GM23338 (cell line): Measurements from ENCODE around the gene ASTL. TPM values are rescaled to one million over a fixed set of nuclear protein-coding genes. Genes with fewer than 3 reads are reported as not detected.

ENCODE experiments used
- ATAC-seq: fragments of 200-7000 bp; cut with Tn5 transposase; 3 replicates; pipeline ENCODE4 v1.9.1; 2020
- DNase-seq: peaks from one replicate; pipeline ENCODE4 v3.0.0-alpha.2; 2015; ENCODE audit warnings: low spot score
- H2AFZ ChIP-seq: fragments of 200-600 bp; sonication (generic); 2 replicates; pipeline ENCODE4 v1.8.0; 2016; ENCODE audit warnings: antibody characterized with exemption, mild to moderate bottlenecking, moderate library complexity
- H3F3A ChIP-seq: fragments of 200-600 bp; sonication (generic); replicated peaks from 2 replicates; pipeline ENCODE4 v1.8.0; 2017; ENCODE audit warnings: antibody characterized with exemption, mixed run types, low read depth
- H3K27ac ChIP-seq: fragments of 200-600 bp; sonication (generic); 2 replicates; pipeline ENCODE4 v1.6.1; 2016; ENCODE audit warnings: low read depth
- H3K27me3 ChIP-seq: fragments of 200-600 bp; sonication (generic); 2 replicates; pipeline ENCODE4 v1.8.0; 2016; ENCODE audit warnings: mild to moderate bottlenecking, mixed run types, moderate library complexity; ENCODE audit not compliant: insufficient read depth
- H3K36me3 ChIP-seq: fragments of 200-600 bp; sonication (generic); 2 replicates; pipeline ENCODE4 v1.8.0; 2016; ENCODE audit warnings: mild to moderate bottlenecking; ENCODE audit not compliant: insufficient read depth
- H3K4me1 ChIP-seq: fragments of 200-600 bp; sonication (generic); 2 replicates; pipeline ENCODE4 v1.8.0; 2016; ENCODE audit warnings: mild to moderate bottlenecking, moderate library complexity; ENCODE audit not compliant: insufficient read depth
- H3K4me2 ChIP-seq: fragments of 200-600 bp; sonication (generic); 2 replicates; pipeline ENCODE4 v1.7.1; 2017; ENCODE audit warnings: mixed run types
- H3K4me3 ChIP-seq: fragments of 200-600 bp; sonication (generic); 2 replicates; pipeline ENCODE4 v1.6.1; 2016; ENCODE audit warnings: mixed run types
- H3K79me2 ChIP-seq: fragments of 200-600 bp; sonication (generic); replicated peaks from 2 replicates; pipeline ENCODE4 v1.8.0; 2017; ENCODE audit warnings: mild to moderate bottlenecking; ENCODE audit not compliant: insufficient read depth
- H3K9me2 ChIP-seq: fragments of 200-600 bp; sonication (generic); 2 replicates; pipeline ENCODE4 v1.8.0; 2017; ENCODE audit not compliant: insufficient read depth
- H4K20me1 ChIP-seq: fragments of 200-600 bp; sonication (generic); replicated peaks from 2 replicates; pipeline ENCODE4 v1.8.0; 2017; ENCODE audit warnings: mild to moderate bottlenecking; ENCODE audit not compliant: insufficient read depth
- H3K27ac Mint-ChIP-seq: 2 replicates; pipeline ENCODE4 v1.8.0; 2020; ENCODE audit warnings: inconsistent platforms, mild to moderate bottlenecking, moderate library complexity, mixed read lengths
- H3K27me3 Mint-ChIP-seq: 3 replicates; pipeline ENCODE4 v1.8.0; 2022; ENCODE audit warnings: low read depth, mild to moderate bottlenecking, moderate library complexity, mixed read lengths, inconsistent platforms; ENCODE audit not compliant: insufficient read depth, poor library complexity
- H3K36me3 Mint-ChIP-seq: 3 replicates; pipeline ENCODE4 v1.8.0; 2021; ENCODE audit warnings: low read depth, mild to moderate bottlenecking, inconsistent platforms, moderate library complexity, mixed read lengths
- H3K4me1 Mint-ChIP-seq: 3 replicates; pipeline ENCODE4 v1.8.0; 2020; ENCODE audit warnings: mild to moderate bottlenecking, inconsistent platforms, mixed read lengths
- H3K4me3 Mint-ChIP-seq: 3 replicates; pipeline ENCODE4 v1.8.0; 2021; ENCODE audit warnings: moderate library complexity, mild to moderate bottlenecking, inconsistent platforms, mixed read lengths
- H3K9me3 Mint-ChIP-seq: 3 replicates; pipeline ENCODE4 v1.8.0; 2020; ENCODE audit warnings: moderate library complexity, mild to moderate bottlenecking, inconsistent platforms, mixed read lengths
- CREB1 ChIP-seq: fragments of 250-450 bp; sonication (Bioruptor Pico); IDR thresholded peaks from 2 replicates; pipeline ENCODE4 v1.5.0; 2020; ENCODE audit warnings: low read depth, mild to moderate bottlenecking, moderate library complexity
- EZH2 ChIP-seq: fragments of 200-600 bp; sonication (generic); IDR thresholded peaks from one replicate; pipeline ENCODE4 v1.8.0; 2017; ENCODE audit warnings: antibody characterized with exemption, mild to moderate bottlenecking, low read depth; ENCODE audit not compliant: unreplicated experiment
- EZH2phosphoT487 ChIP-seq: fragments of 200-600 bp; sonication (generic); IDR thresholded peaks from one replicate; pipeline ENCODE4 v1.8.1; 2018; ENCODE audit warnings: antibody characterized with exemption; ENCODE audit not compliant: unreplicated experiment
- NANOG ChIP-seq: IDR thresholded peaks from 2 replicates; pipeline ENCODE4 v1.6.1; 2016; ENCODE audit warnings: antibody characterized with exemption, borderline replicate concordance
- STAT1 ChIP-seq: IDR thresholded peaks from one replicate; pipeline ENCODE4 v1.6.1; 2016; ENCODE audit warnings: antibody characterized with exemption; ENCODE audit not compliant: unreplicated experiment
- polyA plus RNA-seq: library from polyadenylated mRNA; unstranded; fragments of >200 nt; fragmentation: Nextera tagmentation; extraction: Ambion mirVana; gene quantifications from 2 replicates; pipeline ENCODE4 v1.2.1, GENCODE V29; 2016
- total RNA-seq: library from RNA; depleted of rRNA; stranded (reverse); fragments of >200 nt; shearing (Covaris generic); gene quantifications from 2 replicates; pipeline ENCODE4 v1.2.3, GENCODE V29; 2014
- TF ChIP-seq, protein P1 (sequence below), 2 experiments: fragments of 200-600 bp in 1 of 2; sonication (generic) in 1 of 2; conservative IDR thresholded peaks; 2 replicates each; pipeline versions ENCODE4 v1.5.1 to v1.6.1; 2016 to 2017; ENCODE audit warnings: antibody characterized with exemption in 2 of 2, low read depth in 2 of 2, mild to moderate bottlenecking in 2 of 2, moderate library complexity in 1 of 2

Gene ASTL
- total and polyA plus RNA-seq, 2 experiments from 2014 or later: 0.23 TPM; not detected in 1

DNA sequence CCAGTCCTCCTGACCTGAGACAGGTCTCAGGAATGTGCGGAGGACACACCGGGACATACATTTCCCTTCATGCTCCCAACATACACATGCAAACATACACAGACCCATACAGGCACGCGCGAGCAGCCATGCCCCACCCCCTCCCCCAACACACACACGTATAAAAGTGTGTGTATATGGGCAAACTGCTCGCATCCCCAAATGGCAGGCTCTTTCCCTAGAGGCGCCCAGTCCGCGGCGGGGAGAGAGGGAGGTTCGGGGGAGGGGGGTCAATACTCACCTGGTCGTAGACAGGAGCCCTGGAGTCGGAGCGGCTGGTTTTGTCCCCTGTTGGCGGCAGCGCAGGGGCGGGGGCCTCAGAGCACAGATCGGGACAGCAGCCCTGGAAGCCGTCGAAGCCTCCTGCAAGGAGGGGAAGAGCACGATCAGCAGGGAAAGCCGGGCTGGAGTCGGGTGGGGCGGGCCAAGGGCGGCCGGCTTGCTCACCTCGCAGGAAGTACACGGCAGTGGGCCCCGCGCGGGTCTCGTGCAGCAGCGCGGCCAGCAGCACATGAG lies 6.3 kb upstream of the ASTL start:
- Mint-ChIP-seq H3K9me3 (peaks cover 2% of the 10 kb centered on the region; the same call in 1 of the 3 replicates), H3K36me3 (peaks cover 15% of the 10 kb centered on the region; the same call in 2 of the 3 replicates), H3K27ac (no peak overlapping the region; the same call in 1 of the 2 replicates), H3K4me1 (peaks cover 29% of the 10 kb centered on the region), H3K27me3 (peaks cover 26% of the 10 kb centered on the region), H3K4me3 (peak overlapping the region; percentile 88)
- H3K4me3 ChIP-seq: peak overlapping the region; percentile 59
- H3K27ac ChIP-seq: no peak overlapping the region
- H3F3A ChIP-seq: no peaks in the 10 kb centered on the region; the same call in none of the 2 replicates
- H2AFZ ChIP-seq: peak overlapping the region; percentile 86
- no peaks in the 10 kb centered on the region for H3K79me2 ChIP-seq
- TF ChIP-seq EZH2phosphoT487 (no peak), NANOG (no peak), EZH2 (no peak)
- TF ChIP-seq, protein P1, sequence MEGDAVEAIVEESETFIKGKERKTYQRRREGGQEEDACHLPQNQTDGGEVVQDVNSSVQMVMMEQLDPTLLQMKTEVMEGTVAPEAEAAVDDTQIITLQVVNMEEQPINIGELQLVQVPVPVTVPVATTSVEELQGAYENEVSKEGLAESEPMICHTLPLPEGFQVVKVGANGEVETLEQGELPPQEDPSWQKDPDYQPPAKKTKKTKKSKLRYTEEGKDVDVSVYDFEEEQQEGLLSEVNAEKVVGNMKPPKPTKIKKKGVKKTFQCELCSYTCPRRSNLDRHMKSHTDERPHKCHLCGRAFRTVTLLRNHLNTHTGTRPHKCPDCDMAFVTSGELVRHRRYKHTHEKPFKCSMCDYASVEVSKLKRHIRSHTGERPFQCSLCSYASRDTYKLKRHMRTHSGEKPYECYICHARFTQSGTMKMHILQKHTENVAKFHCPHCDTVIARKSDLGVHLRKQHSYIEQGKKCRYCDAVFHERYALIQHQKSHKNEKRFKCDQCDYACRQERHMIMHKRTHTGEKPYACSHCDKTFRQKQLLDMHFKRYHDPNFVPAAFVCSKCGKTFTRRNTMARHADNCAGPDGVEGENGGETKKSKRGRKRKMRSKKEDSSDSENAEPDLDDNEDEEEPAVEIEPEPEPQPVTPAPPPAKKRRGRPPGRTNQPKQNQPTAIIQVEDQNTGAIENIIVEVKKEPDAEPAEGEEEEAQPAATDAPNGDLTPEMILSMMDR (conservative IDR thresholded peaks at IDR 0.05; ENCODE audit: low read depth in 2 of 2): no peak
- peaks cover 25% of the 10 kb centered on the region for H3K4me1 ChIP-seq
- H3K4me2 ChIP-seq: peak overlapping the region; percentile 81
- no peaks in the 10 kb centered on the region for H3K36me3 ChIP-seq
- peak; percentile 45 for DNase-seq
- H4K20me1 ChIP-seq: no peaks in the 10 kb centered on the region
- H3K27me3 ChIP-seq: peaks cover 30% of the 10 kb centered on the region
- no peaks in the 10 kb centered on the region for H3K9me2 ChIP-seq
- ATAC-seq: peak; percentile 2

DNA sequence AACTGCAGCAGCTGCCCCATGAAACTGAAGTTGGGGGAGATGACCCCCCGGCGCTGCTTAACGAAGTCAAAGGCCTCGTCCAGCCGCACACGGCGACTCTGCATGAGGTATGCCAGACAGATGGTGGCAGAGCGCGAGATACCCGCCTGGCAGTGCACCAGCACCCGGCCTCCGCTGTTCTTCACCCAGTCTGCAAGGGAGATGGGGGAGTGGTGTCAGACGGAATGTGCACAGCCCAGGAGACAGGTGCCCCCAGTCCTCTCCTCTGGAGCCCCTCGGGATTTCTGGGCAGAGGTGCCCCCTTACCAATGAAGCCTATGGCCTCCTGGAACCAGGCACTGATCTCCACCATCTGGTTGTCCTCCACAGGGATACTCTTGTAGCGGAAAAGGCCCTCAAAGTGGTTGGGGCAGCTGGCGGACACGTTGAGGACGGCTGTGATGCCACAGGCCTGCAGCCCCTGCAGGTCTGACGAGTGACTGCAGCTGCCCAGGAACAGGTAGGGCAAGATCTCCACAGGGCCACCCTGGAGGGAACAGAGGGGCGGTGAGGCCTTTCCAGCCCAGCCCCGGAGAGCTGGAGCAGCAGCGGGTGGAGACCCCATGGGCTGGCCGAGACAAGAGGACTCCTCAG lies 5.7 kb upstream of the ASTL start:
- Histone ChIP-seq H3K36me3 (no peaks in the 10 kb centered on the region), H4K20me1 (no peaks in the 10 kb centered on the region), H3K4me3 (peak overlapping the region; percentile 59), H2AFZ (peak overlapping the region; percentile 86; the same call in 1 of the 2 replicates), H3F3A (peaks cover 3% of the 10 kb centered on the region), H3K9me2 (no peaks in the 10 kb centered on the region), H3K27me3 (peaks cover 30% of the 10 kb centered on the region), H3K4me2 (peak overlapping the region; percentile 81), H3K27ac (no peak overlapping the region), H3K79me2 (no peaks in the 10 kb centered on the region), H3K4me1 (peaks cover 27% of the 10 kb centered on the region)
- Mint-ChIP-seq H3K4me3 (peak overlapping the region; percentile 88), H3K36me3 (peaks cover 15% of the 10 kb centered on the region; the same call in 2 of the 3 replicates), H3K27me3 (peaks cover 26% of the 10 kb centered on the region), H3K27ac (no peak overlapping the region), H3K9me3 (peaks cover 2% of the 10 kb centered on the region; the same call in 1 of the 3 replicates), H3K4me1 (peaks cover 34% of the 10 kb centered on the region)
- TF ChIP-seq CREB1 (CRISPR knock-in tag) (0 out of 2 replicates have a peak, but pooled peaks have one; percentile 25), STAT1 (no peak)
- TF ChIP-seq, protein P1 (conservative IDR thresholded peaks at IDR 0.05; ENCODE audit: low read depth in 2 of 2): peak; percentile 43 to 45
- ATAC-seq (peak; percentile 51), DNase-seq (peak; percentile 71)
